Measurements from ENCODE around the gene CCDC148. TPM values are rescaled to one million over a fixed set of nuclear protein-coding genes. Genes with fewer than 3 reads are reported as not detected.
"Not testable (repeated sequence)": the region's sequence is repeated elsewhere in the genome, so short reads cannot be mapped to it uniquely, and the experiment has no call there.

The CCDC148 gene
- total RNA-seq, 1 donor from 2014 or later: not detected

DNA sequence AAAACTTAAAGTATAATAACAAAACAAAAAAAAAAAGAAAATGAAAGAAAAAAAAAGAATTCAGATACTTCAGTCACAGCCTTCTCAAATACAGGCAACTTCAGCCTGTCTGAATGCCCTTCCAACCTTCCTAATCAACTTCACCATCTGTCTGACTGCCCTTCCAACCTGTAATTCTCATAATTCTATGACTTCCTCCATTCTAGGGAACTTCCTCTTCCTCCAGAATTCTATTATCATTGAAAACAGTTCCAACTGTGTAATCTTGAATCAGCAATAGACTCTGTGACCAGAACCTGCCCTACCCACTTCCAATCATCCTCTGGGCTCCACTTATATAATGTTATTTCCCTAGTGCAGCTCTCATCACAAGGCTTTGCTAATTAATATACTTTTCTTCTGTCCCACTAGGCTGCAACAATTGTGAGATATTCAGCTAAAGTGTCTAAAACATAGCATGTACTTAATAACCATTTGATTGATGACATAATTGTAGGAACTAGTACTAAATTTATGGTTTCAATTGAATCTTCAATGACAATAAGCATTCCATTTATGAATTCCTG, 227.5 kb downstream of the CCDC148 start:
- intact Hi-C loops (cut with micrococcal nuclease): no loop called here
- TF ChIP-seq, protein P1, sequence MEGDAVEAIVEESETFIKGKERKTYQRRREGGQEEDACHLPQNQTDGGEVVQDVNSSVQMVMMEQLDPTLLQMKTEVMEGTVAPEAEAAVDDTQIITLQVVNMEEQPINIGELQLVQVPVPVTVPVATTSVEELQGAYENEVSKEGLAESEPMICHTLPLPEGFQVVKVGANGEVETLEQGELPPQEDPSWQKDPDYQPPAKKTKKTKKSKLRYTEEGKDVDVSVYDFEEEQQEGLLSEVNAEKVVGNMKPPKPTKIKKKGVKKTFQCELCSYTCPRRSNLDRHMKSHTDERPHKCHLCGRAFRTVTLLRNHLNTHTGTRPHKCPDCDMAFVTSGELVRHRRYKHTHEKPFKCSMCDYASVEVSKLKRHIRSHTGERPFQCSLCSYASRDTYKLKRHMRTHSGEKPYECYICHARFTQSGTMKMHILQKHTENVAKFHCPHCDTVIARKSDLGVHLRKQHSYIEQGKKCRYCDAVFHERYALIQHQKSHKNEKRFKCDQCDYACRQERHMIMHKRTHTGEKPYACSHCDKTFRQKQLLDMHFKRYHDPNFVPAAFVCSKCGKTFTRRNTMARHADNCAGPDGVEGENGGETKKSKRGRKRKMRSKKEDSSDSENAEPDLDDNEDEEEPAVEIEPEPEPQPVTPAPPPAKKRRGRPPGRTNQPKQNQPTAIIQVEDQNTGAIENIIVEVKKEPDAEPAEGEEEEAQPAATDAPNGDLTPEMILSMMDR (IDR thresholded peaks at IDR 0.05): no peak
- H3K4me3 Mint-ChIP-seq: no peak overlapping the region

DNA sequence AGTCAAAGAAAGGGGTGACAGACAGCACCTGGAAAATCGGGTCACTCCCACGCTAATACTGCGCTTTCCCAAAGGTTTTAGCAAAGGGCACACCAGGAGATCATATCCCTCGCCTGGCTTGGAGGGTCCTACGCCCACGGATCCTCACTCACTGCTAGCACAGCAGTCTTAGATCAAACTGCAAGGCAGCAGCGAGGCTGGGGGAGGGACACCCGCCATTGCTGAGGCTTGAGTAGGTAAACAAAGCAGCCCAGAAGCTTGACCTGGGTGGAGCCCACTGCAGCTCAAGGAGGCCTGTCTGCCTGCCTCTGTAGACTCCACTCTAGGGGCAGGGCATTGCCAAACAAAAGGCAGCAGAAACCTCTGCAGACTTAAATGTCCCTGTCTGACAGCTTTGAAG, 233.5 kb downstream of the CCDC148 start:
- intact Hi-C loops (cut with micrococcal nuclease); H3K27ac Mint-ChIP-seq; CTCF ChIA-PET: not testable (repeated sequence)

More for the DNA sequence above, 227.5 kb downstream of the CCDC148 start:
- POLR2A ChIA-PET: no interaction called here
- Mint-ChIP-seq H3K4me1 (no peaks in the 10 kb centered on the region), H3K36me3 (ENCODE audit: low read depth) (no peaks in the 10 kb centered on the region), H3K27ac (no peak overlapping the region), H3K9me3 (no peaks in the 10 kb centered on the region), H3K27me3 (no peaks in the 10 kb centered on the region)
- ATAC-seq (ENCODE audit: low read depth) (no peak), DNase-seq (no peak)
- CTCF ChIA-PET: no interaction called here

DNA sequence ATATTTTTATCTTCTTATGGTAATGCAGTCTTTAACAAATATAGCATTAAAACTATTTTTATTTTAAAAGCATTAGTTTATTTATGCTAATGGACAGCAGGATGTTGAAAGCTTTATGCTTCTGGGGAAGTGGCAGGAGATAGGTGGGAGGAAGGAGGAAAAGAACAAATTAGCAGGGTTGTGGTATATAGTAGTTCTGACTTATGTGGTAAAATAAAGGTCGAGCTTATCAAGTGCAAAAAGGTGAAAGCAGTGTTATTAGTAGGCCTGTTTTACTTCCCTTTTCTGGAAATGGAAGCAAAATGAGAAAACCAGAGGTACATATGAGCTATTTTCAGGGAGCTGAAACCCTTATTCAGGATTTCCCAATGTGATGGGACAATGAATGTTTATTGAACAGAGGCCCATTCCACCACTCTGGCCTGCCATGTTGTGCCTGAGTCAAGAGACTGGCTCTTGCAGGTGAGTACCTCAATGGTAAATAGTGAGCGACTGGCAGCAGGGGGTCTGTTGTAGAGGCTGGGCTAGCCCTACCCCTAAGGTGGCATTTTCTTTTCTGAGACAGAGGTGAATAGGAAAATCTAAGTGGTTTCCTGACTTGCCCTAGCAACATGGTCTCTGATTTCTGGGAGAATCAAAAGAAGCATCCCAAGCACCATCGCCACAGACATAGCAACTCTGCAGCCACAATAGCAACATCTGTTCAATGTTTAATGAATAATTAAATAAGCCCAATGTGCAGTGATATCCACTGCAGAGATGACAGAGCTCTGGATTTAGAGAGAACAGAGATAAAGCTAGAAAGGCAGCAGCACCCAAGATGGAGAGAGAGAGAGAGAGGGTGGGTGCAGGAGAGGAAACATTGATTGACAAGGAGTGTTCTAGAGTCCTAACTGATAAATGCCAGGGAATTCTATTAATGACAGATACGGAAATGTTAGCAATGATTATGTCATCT, 235.2 kb downstream of the CCDC148 start:
- H3K36me3 Mint-ChIP-seq (ENCODE audit: low read depth): no peaks in the 10 kb centered on the region
- H3K4me1 Mint-ChIP-seq: peaks cover 38% of the 10 kb centered on the region
- intact Hi-C loops (cut with micrococcal nuclease): no loop called here
- CTCF ChIA-PET: no interaction called here
- no peaks in the 10 kb centered on the region for H3K27me3 Mint-ChIP-seq
- no peak for DNase-seq
- TF ChIP-seq, protein P1 (IDR thresholded peaks at IDR 0.05): no peak
- no peaks in the 10 kb centered on the region for H3K9me3 Mint-ChIP-seq
- no peak overlapping the region for H3K4me3 Mint-ChIP-seq
- POLR2A ChIA-PET: no interaction called here
- H3K27ac Mint-ChIP-seq: no peak overlapping the region
- ATAC-seq (ENCODE audit: low read depth): no peak

More for the DNA sequence above, 233.5 kb downstream of the CCDC148 start:
- H3K4me1 Mint-ChIP-seq: peaks cover 32% of the 10 kb centered on the region
- POLR2A ChIA-PET; H3K36me3 Mint-ChIP-seq (ENCODE audit: low read depth); H3K4me3 Mint-ChIP-seq; DNase-seq; H3K27me3 Mint-ChIP-seq; H3K9me3 Mint-ChIP-seq; ATAC-seq (ENCODE audit: low read depth): not testable (repeated sequence)

DNA sequence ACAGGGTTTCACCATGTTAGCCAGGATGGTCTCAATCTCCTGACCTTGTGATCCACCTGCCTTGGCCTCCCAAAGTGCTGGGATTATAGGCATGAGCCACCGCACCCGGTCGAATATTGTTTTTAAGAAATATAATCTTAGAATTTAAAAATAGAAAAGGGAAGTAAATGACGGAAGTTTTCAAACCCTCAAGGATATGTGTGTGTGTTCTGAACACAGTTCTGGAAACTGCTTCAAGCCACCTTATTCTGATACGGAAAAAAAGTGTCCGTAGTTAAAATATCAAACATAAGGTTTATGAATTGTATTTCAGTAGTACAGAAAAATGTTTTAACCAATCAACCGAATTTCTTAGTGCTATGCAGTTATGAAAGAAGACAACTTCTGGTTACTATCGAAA, 239.0 kb downstream of the CCDC148 start:
- H3K27me3 Mint-ChIP-seq: no peaks in the 10 kb centered on the region

DNA sequence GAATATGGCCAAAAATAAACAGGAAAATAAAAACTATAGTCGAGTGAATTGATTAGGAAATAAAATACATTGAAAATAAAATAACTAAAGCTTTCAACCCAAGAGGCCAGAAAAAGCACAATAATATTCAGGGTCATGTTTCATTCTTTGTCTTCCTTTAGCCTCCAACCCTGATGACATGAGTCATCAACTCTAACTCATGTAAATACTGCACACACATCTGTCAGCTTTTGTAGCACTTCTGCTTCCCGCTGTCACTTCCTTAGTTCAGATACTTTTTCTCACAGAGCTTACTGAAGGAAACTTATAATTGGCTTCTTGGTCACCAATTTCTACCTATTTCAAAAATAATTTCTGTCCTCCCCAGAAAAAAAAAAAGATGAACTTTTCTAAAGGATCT, 242.1 kb downstream of the CCDC148 start:
- POLR2A ChIA-PET: no interaction called here
- no peaks in the 10 kb centered on the region for H3K9me3 Mint-ChIP-seq
- CTCF ChIA-PET: no interaction called here
- no peaks in the 10 kb centered on the region for H3K36me3 Mint-ChIP-seq (ENCODE audit: low read depth)
- intact Hi-C loops (cut with micrococcal nuclease): loop anchor here (2.0 kb wide), 1 partner anchor 24 kb away; no protein-coding TSS in a partner anchor
- no peak overlapping the region for H3K4me3 Mint-ChIP-seq
- DNase-seq: no peak
- H3K27ac Mint-ChIP-seq: no peak overlapping the region
- peaks cover 35% of the 10 kb centered on the region for H3K4me1 Mint-ChIP-seq
- TF ChIP-seq, protein P1 (IDR thresholded peaks at IDR 0.05): no peak
- no peaks in the 10 kb centered on the region for H3K27me3 Mint-ChIP-seq
- peak; percentile 72 for ATAC-seq (ENCODE audit: low read depth)

More for the DNA sequence above, 239.0 kb downstream of the CCDC148 start:
- Mint-ChIP-seq H3K27ac (no peak overlapping the region), H3K4me1 (peaks cover 53% of the 10 kb centered on the region), H3K36me3 (ENCODE audit: low read depth) (no peaks in the 10 kb centered on the region), H3K9me3 (no peaks in the 10 kb centered on the region), H3K4me3 (no peak overlapping the region)
- ATAC-seq (ENCODE audit: low read depth): no peak
- DNase-seq: no peak
- TF ChIP-seq, protein P1 (IDR thresholded peaks at IDR 0.05): no peak
- ChIA-PET CTCF (no interaction called here), POLR2A (no interaction called here)
- intact Hi-C loops (cut with micrococcal nuclease): no loop called here
